ENCODE results near the gene RPS26. TPM values are rescaled to one million over a fixed set of nuclear protein-coding genes. Genes with fewer than 3 reads are reported as not detected.
A peak's percentile ranks its signal among the peaks of the same experiment; 100 is the strongest.

Gene RPS26
- total RNA-seq, 4 donors from 2014 or later = 564 to 1,937 (median 779) TPM

GRCh38 chr12:56017181-56017580 is 24.5 kb upstream of the RPS26 start:
- TF ChIP-seq CTCF (IDR thresholded peaks at IDR 0.05) = no peak
- no peak for TF ChIP-seq POLR2A (IDR thresholded peaks at IDR 0.05)
- H3K4me3 ChIP-seq = no peak overlapping the region
- no peaks in the 10 kb centered on the region for H3K9me3 ChIP-seq
- no peak overlapping the region for H3K27ac ChIP-seq
- peaks cover 0 to 29% (median 2%) of the 10 kb centered on the region in 4 donors for H3K4me1 ChIP-seq
- no peaks in the 10 kb centered on the region for H3K27me3 ChIP-seq
- DNase-seq = no peak
- H3K36me3 ChIP-seq = no peaks in the 10 kb centered on the region

- H3K9me3 ChIP-seq = no peaks in the 10 kb centered on the region
- H3K36me3 ChIP-seq = no peaks in the 10 kb centered on the region
- H3K4me3 ChIP-seq = no peak overlapping the region
- no peak for DNase-seq
- H3K27me3 ChIP-seq = no peaks in the 10 kb centered on the region
- peaks cover 0 to 28% (median 2%) of the 10 kb centered on the region in 4 donors for H3K4me1 ChIP-seq
- no peak for TF ChIP-seq POLR2A (IDR thresholded peaks at IDR 0.05)
- H3K27ac ChIP-seq = no peak overlapping the region
These were observed 23.4 kb upstream of the RPS26 start for GRCh38 chr12:56018356-56018755.

GRCh38 chr12:56020423-56021184 is 21.1 kb upstream of the RPS26 start, which contains the start of gene IKZF4:
Gene IKZF4, plus strand, starts transcription at chr12:56021043. Its CDS starts 451 bp downstream, at chr12:56021494.
- Histone ChIP-seq H3K27ac (peak within 1 kb of the TSS; percentile 43 to 75 (median 62)), H3K9me3 (no peaks in the 10 kb centered on the region), H3K27me3 (no peaks in the 10 kb centered on the region), H3K4me1 (peaks cover 0 to 9% (median 2%) of the 10 kb centered on the region in 4 donors), H3K36me3 (peaks cover 0 to 9% (median 0%) of the 10 kb centered on the region in 3 donors), H3K4me3 (peak within 1 kb of the TSS; percentile 21 to 36 (median 28))
- DNase-seq = peak in 1 of 3 donors; percentile 56
- TF ChIP-seq CTCF (IDR thresholded peaks at IDR 0.05) (no peak), POLR2A (IDR thresholded peaks at IDR 0.05) (no peak)

DNA sequence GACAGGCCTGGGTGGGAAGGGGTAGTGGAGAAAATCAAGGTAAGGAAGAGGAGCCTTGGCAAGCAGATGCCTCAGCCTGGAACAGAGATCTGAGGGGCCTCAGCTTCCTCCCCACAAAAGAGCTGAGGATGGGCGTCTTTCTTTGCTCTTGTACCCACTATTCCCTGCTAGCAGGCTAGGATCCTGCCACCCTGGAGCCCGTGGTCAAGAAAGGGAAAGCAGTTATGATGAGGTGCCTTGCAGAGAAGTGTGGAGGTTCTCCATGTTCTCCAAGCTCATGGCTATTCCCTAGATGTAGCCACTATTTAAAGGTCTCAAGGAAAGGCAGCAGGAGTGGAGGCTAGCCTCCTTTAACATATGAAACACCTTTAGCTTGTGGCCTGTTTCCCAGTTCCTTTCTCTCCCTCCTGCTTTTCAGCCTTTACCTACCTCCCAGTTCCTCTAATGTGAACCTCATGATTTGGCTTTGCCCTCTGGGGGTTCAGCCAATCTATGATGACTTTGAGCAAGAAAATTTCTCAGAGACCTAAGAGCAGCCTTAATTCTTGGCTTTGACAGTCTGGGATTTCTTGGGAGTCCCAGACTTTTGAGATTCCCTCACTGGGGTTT is 19.7 kb upstream of the RPS26 start:
- Histone ChIP-seq H3K27ac (peak overlapping the region in 3 of 4 donors; percentile 43 to 75 (median 74)), H3K27me3 (no peaks in the 10 kb centered on the region), H3K4me3 (peak overlapping the region in 1 of 4 donors; percentile 33), H3K36me3 (peaks cover 0 to 16% (median 0%) of the 10 kb centered on the region in 3 donors), H3K9me3 (no peaks in the 10 kb centered on the region), H3K4me1 (peaks cover 0 to 9% (median 2%) of the 10 kb centered on the region in 4 donors)
- TF ChIP-seq POLR2A (IDR thresholded peaks at IDR 0.05) (no peak), CTCF (IDR thresholded peaks at IDR 0.05) (no peak)
- no peak for DNase-seq

DNA sequence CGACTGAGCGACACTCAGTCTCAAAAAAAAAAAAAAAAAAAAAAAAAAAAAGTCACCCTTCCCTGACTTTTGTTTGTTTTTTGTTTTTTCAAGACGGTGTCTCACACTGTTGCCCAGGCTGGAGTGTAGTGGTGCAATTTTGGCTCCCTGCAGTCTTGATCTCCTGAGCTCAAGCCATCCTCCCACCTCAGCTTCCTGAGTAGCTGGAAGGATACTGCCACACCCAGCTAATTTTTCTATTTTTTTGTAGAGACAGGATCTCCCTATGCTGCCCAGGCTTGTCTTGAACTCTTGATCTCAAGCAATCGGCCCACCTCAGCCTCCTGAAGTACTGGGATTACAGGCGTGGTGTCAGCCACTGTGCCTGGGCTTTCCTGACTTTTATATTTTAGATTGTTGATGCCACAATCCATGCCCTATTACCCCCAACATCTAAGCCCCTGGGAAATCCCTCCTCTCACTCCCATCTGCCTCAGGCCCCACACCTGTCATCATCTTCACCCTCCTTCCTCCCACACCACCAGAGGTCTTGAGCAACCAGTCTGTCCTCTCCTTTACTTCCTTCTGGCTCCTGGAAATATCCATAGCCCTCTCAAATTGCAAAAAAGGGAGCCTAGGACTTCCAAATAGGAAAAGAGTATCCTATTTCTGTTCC is 13.1 kb upstream of the RPS26 start:
- no peak overlapping the region for H3K4me3 ChIP-seq
- peaks cover 0 to 37% (median 0%) of the 10 kb centered on the region in 3 donors for H3K36me3 ChIP-seq
- no peaks in the 10 kb centered on the region for H3K4me1 ChIP-seq
- TF ChIP-seq POLR2A (IDR thresholded peaks at IDR 0.05) (no peak), CTCF (IDR thresholded peaks at IDR 0.05) (no peak)
- no peaks in the 10 kb centered on the region for H3K9me3 ChIP-seq
- no peak for DNase-seq
- no peak overlapping the region for H3K27ac ChIP-seq
- H3K27me3 ChIP-seq = no peaks in the 10 kb centered on the region

DNA sequence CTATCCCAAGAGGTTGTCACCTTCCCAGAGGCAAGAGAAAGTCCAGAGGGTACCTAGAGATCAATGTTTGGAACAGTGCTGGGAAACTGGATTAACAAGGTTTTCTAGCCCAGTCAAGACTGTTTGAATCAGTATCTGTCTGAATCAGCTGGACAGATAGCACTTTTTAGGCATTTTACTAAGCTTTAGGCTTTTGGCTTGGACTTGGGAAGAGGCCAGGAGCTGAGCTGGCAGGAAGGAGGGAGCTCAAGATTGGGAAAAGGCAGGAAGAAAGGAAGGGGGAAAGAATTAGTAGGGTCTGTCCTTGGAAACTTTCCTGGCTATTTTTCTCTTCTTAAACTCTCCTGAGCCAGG is 12.6 kb upstream of the RPS26 start:
- no peaks in the 10 kb centered on the region for H3K27me3 ChIP-seq
- no peak overlapping the region for H3K4me3 ChIP-seq
- H3K9me3 ChIP-seq = no peaks in the 10 kb centered on the region
- DNase-seq = no peak
- H3K27ac ChIP-seq = no peak overlapping the region
- no peaks in the 10 kb centered on the region for H3K4me1 ChIP-seq
- TF ChIP-seq CTCF (IDR thresholded peaks at IDR 0.05) (no peak), POLR2A (IDR thresholded peaks at IDR 0.05) (no peak)
- peaks cover 0 to 39% (median 0%) of the 10 kb centered on the region in 3 donors for H3K36me3 ChIP-seq

Data from Peyer's patch (tissue), 4 donors.